ENCODE results near the gene LDLRAD3. TPM values are rescaled to one million over a fixed set of nuclear protein-coding genes. Genes with fewer than 3 reads are reported as not detected.

The LDLRAD3 gene
- total and polyA plus RNA-seq, 7 donors = 5.9 to 20.7 (median 12.1) TPM

DNA sequence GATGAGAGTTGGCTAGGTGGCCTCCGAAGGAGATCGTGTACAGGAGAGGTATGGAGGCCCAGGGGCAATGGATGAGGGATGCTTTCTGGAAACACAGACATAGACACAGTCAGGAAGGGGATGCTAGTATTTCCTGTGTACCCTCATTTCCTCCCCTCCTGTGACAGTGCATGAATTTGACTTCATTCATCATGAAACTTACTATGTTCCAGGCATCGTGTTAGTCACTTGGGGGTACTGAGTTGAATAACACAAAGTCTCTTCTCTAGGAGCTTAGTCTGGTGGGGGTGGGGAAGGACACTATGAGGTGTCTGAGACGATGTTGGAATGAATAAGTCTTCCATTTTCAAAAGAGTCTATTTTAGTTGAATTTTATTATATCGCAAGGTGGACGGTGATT is 32.6 kb downstream of the LDLRAD3 start:
- H3K9me3 ChIP-seq = no peaks in the 10 kb centered on the region
- ATAC-seq = no peak
- DNase-seq = no peak
- no peak overlapping the region for H3K27ac ChIP-seq
- intact Hi-C loops (cut with DNase I) = no loop called here
- no peaks in the 10 kb centered on the region for H3K36me3 ChIP-seq (ENCODE audit: insufficient read depth in 1 of 2, low read depth in 1 of 2)
- H3K27me3 ChIP-seq (ENCODE audit: insufficient read depth in 3 of 3, low read length in 2 of 3) = no peaks in the 10 kb centered on the region
- H3K4me1 ChIP-seq = peaks cover 17% of the 10 kb centered on the region
- 93 to 97% (median 96%) methylated on average over 6 of the region's 6 CpGs for WGBS, 3 donors
- H3K4me3 ChIP-seq = no peak overlapping the region
- TF ChIP-seq, protein P1, sequence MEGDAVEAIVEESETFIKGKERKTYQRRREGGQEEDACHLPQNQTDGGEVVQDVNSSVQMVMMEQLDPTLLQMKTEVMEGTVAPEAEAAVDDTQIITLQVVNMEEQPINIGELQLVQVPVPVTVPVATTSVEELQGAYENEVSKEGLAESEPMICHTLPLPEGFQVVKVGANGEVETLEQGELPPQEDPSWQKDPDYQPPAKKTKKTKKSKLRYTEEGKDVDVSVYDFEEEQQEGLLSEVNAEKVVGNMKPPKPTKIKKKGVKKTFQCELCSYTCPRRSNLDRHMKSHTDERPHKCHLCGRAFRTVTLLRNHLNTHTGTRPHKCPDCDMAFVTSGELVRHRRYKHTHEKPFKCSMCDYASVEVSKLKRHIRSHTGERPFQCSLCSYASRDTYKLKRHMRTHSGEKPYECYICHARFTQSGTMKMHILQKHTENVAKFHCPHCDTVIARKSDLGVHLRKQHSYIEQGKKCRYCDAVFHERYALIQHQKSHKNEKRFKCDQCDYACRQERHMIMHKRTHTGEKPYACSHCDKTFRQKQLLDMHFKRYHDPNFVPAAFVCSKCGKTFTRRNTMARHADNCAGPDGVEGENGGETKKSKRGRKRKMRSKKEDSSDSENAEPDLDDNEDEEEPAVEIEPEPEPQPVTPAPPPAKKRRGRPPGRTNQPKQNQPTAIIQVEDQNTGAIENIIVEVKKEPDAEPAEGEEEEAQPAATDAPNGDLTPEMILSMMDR (IDR thresholded peaks at IDR 0.05) = no peak

DNA sequence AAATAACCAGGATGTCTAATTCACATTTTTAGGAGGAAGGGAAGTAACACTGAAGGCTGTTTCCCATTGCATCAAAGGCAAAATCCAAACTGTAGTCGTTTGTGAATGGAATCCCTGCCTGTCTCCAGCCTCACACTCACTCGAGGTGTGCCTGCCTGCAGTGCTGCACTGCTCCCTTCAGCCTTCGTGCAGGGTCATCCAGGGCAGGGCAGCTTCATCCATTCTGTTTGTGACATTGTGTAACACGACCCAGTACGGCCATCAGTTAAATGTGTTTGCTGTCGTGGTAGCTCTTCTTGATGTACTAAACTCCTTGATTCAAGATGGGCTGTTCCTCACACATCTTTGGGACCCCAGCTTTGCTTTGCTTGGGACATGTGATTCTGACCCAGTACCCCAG is 34.3 kb downstream of the LDLRAD3 start:
- Histone ChIP-seq H3K4me3 (no peak overlapping the region), H3K36me3 (ENCODE audit: insufficient read depth in 1 of 2, low read depth in 1 of 2) (no peaks in the 10 kb centered on the region), H3K4me1 (peaks cover 24% of the 10 kb centered on the region), H3K27me3 (ENCODE audit: insufficient read depth in 3 of 3, low read length in 2 of 3) (no peaks in the 10 kb centered on the region), H3K27ac (no peak overlapping the region), H3K9me3 (no peaks in the 10 kb centered on the region)
- intact Hi-C loops (cut with DNase I) = no loop called here
- DNase-seq (no peak), ATAC-seq (peak in 2 of 4 donors; percentile 29 to 38)
- TF ChIP-seq, protein P1 (IDR thresholded peaks at IDR 0.05) = no peak
- WGBS, 3 donors = 29 to 49% (median 33%) methylated on average over 6 of the region's 6 CpGs

DNA sequence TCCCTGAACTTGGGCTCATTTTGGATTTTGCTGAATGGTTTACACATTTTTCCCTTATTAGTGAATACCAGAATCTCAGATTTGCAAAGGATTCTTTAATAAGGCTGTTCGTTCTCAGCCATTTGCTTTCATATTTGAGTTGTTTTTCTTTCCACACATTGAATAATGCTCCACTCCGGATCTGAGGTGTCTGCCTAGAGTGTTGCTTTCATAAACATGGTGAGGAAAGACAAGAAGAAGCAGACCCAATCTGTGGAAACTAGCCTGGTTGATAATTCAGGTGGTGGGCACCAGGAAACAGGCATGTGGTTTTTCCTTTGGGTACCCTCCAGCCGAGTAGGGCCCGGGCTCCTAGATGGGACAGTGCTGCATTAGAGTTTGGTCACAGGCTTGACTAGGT is 35.0 kb downstream of the LDLRAD3 start:
- intact Hi-C loops (cut with DNase I) = no loop called here
- no peak for ATAC-seq
- no peak overlapping the region for H3K27ac ChIP-seq

DNA sequence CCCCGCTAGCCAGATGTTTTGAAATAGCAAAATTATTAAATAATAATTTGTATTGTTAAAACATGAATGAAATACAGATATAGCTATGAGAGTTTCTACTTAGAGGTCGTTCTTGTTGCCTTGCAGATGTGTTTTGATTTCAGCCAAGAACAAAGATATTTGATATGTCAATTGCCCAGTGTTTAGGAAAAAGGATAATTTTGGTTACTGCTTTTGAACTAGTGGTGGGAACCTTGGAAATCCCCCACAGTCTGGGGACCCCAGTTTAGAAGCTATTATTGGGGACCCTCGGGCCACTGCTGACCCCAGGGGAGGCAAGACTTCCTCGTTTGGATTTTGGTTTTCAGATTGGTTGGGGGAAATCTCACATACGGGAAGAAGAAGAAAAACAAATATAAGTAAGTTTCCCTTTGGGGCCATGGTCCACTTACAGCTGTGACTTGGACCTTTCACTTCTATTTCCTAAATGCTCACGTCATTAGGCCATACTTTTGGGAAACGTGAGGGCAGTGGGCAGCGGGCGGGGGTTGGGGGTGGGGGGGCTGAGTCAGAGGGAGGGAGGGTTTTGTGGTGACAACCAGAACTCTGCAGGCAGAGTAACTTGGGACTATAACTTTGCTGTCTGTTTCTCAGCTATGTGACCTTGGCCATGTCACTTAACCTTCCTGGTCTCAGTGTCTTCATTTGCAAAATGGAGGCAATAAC is 37.0 kb downstream of the LDLRAD3 start:
- peak overlapping the region; percentile 43 for H3K27ac ChIP-seq
- intact Hi-C loops (cut with DNase I) = no loop called here
- H3K4me1 ChIP-seq = peaks cover 17% of the 10 kb centered on the region
- TF ChIP-seq, protein P1 (IDR thresholded peaks at IDR 0.05) = no peak
- H3K36me3 ChIP-seq (ENCODE audit: insufficient read depth in 1 of 2, low read depth in 1 of 2) = no peaks in the 10 kb centered on the region
- no peaks in the 10 kb centered on the region for H3K27me3 ChIP-seq (ENCODE audit: insufficient read depth in 3 of 3, low read length in 2 of 3)
- no peaks in the 10 kb centered on the region for H3K9me3 ChIP-seq
- DNase-seq = no peak
- H3K4me3 ChIP-seq = no peak overlapping the region
- WGBS, 3 donors = 46 to 59% (median 51%) methylated on average over 9 of the region's 9 CpGs
- ATAC-seq = peak in 3 of 4 donors; percentile 18 to 41 (median 26)

More for the DNA sequence above, 35.0 kb downstream of the LDLRAD3 start:
- no peaks in the 10 kb centered on the region for H3K36me3 ChIP-seq (ENCODE audit: insufficient read depth in 1 of 2, low read depth in 1 of 2)
- 69 to 83% (median 70%) methylated on average over 4 of the region's 4 CpGs for WGBS, 3 donors
- TF ChIP-seq, protein P1 (IDR thresholded peaks at IDR 0.05) = no peak
- peaks cover 24% of the 10 kb centered on the region for H3K4me1 ChIP-seq
- H3K9me3 ChIP-seq = no peaks in the 10 kb centered on the region
- no peaks in the 10 kb centered on the region for H3K27me3 ChIP-seq (ENCODE audit: insufficient read depth in 3 of 3, low read length in 2 of 3)
- H3K4me3 ChIP-seq = no peak overlapping the region
- DNase-seq = no peak

DNA sequence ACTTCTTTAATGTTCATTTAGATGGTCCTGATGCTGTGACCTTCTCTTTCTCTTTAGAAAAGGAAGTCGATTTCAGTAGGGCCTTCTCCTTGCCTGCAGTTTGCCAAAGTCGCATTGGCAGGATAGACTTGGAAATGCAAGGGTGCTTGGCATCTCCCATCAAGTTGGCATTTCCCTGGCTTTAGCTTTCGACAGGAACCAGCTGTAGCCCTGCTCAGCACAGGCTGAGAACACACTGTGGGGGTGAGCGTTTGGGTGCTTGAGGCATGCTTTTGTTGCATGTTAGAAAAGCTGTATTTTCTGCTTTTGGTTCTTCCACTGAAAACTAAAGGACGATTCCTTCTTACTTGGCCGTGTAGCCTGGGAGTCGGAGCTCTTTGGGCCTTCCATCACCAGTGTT is 37.7 kb downstream of the LDLRAD3 start:
- no peaks in the 10 kb centered on the region for H3K36me3 ChIP-seq (ENCODE audit: insufficient read depth in 1 of 2, low read depth in 1 of 2)
- ATAC-seq = peak; percentile 26 to 53 (median 34)
- H3K27me3 ChIP-seq (ENCODE audit: insufficient read depth in 3 of 3, low read length in 2 of 3) = no peaks in the 10 kb centered on the region
- intact Hi-C loops (cut with DNase I) = no loop called here
- H3K4me3 ChIP-seq = no peak overlapping the region
- WGBS, 3 donors = 32 to 44% (median 33%) methylated on average over 7 of the region's 7 CpGs
- peaks cover 17% of the 10 kb centered on the region for H3K4me1 ChIP-seq
- no peaks in the 10 kb centered on the region for H3K9me3 ChIP-seq
- TF ChIP-seq, protein P1 (IDR thresholded peaks at IDR 0.05) = no peak
- H3K27ac ChIP-seq = no peak overlapping the region
- no peak for DNase-seq

Measured in psoas muscle (tissue), 8 donors.